Neuronal stem cell (in vitro differentiated cells): ENCODE measurements around the gene GGA1.
A peak's percentile ranks its signal among the peaks of the same experiment; 100 is the strongest.

ENCODE experiments used
- DNase-seq: peaks from one replicate; pipeline ENCODE4 v3.0.0-alpha.2; 2013; ENCODE audit warnings: low spot score
- H2AFZ ChIP-seq: one replicate; pipeline ENCODE4 v1.6.1; 2013; ENCODE audit warnings: mild to moderate bottlenecking, low read length, inconsistent platforms
- H2AK5ac ChIP-seq: 2 replicates; pipeline ENCODE4 v1.6.1; 2013; ENCODE audit warnings: low read depth, mild to moderate bottlenecking, inconsistent platforms, low read length, moderate library complexity, mixed read lengths
- H2BK120ac ChIP-seq: 2 replicates; pipeline ENCODE4 v1.6.1; 2013; ENCODE audit warnings: low read depth, mild to moderate bottlenecking, inconsistent platforms, low read length, moderate library complexity, mixed read lengths
- H2BK12ac ChIP-seq: one replicate; pipeline ENCODE4 v1.6.1; 2013; ENCODE audit warnings: low read length, inconsistent platforms
- H2BK15ac ChIP-seq: 2 replicates; pipeline ENCODE4 v1.6.1; 2013; ENCODE audit warnings: mild to moderate bottlenecking, low read length, inconsistent platforms, mixed read lengths
- H2BK5ac ChIP-seq: one replicate; pipeline ENCODE4 v1.6.1; 2013; ENCODE audit warnings: inconsistent platforms, mild to moderate bottlenecking, low read length, moderate library complexity
- H3K14ac ChIP-seq: one replicate; pipeline ENCODE4 v1.6.1; 2013; ENCODE audit warnings: low read length, inconsistent platforms
- H3K18ac ChIP-seq: 2 replicates; pipeline ENCODE4 v1.6.1; 2013; ENCODE audit warnings: low read length, inconsistent platforms
- H3K23ac ChIP-seq: 2 replicates; pipeline ENCODE4 v1.6.1; 2013; ENCODE audit warnings: low read depth, mild to moderate bottlenecking, mixed read lengths, low read length, inconsistent platforms; ENCODE audit not compliant: poor library complexity
- H3K27ac ChIP-seq: replicated peaks from 3 replicates; pipeline ENCODE4 v1.5.1; 2013; ENCODE audit warnings: low read length, inconsistent platforms
- H3K27me3 ChIP-seq, 3 experiments: 2 replicates each; pipeline ENCODE4 v1.6.1; 2013; ENCODE audit warnings: low read length in 3 of 3, mild to moderate bottlenecking in 2 of 3, inconsistent platforms in 1 of 3, low read depth in 1 of 3, mixed read lengths in 1 of 3, moderate library complexity in 1 of 3; ENCODE audit not compliant: control insufficient read depth in 3 of 3, insufficient read depth in 3 of 3
- H3K36me3 ChIP-seq, 2 donors: replicated peaks in 1 of 2; 2 replicates each; pipeline ENCODE4 v1.6.1; 2013; ENCODE audit warnings: low read length in 2 of 2; ENCODE audit not compliant: control insufficient read depth in 2 of 2, insufficient read depth in 2 of 2
- H3K4ac ChIP-seq: 2 replicates; pipeline ENCODE4 v1.6.1; 2013; ENCODE audit warnings: inconsistent platforms, mild to moderate bottlenecking, low read length, moderate library complexity
- H3K4me1 ChIP-seq, 2 donors: 1 replicate in 1 of 2; 2 replicates in 1 of 2; pipeline ENCODE4 v1.6.1; 2013; ENCODE audit warnings: low read length in 2 of 2, low read depth in 1 of 2; ENCODE audit not compliant: control insufficient read depth in 2 of 2, insufficient read depth in 1 of 2
- H3K4me2 ChIP-seq: one replicate; pipeline ENCODE4 v1.6.1; 2013; ENCODE audit warnings: mild to moderate bottlenecking, low read length, inconsistent platforms; ENCODE audit not compliant: insufficient read depth, poor library complexity, severe bottlenecking
- H3K4me3 ChIP-seq, 2 donors: 2 replicates each; pipeline ENCODE4 v1.5.1; 2013; ENCODE audit warnings: low read length in 2 of 2, mild to moderate bottlenecking in 2 of 2, inconsistent platforms in 1 of 2, moderate library complexity in 1 of 2
- H3K79me1 ChIP-seq: one replicate; pipeline ENCODE4 v1.6.1; 2013; ENCODE audit warnings: low read depth, mild to moderate bottlenecking, inconsistent platforms, low read length, moderate library complexity
- H3K9ac ChIP-seq: one replicate; pipeline ENCODE4 v1.6.1; 2013; ENCODE audit warnings: mild to moderate bottlenecking, low read depth, low read length, inconsistent platforms; ENCODE audit not compliant: poor library complexity
- H3K9me3 ChIP-seq, 2 donors: replicated peaks in 1 of 2; 2 replicates each; pipeline versions ENCODE3 to v1.6.1; 2013; ENCODE audit warnings: low read length in 2 of 2, mild to moderate bottlenecking in 2 of 2, inconsistent platforms in 1 of 2, low read depth in 1 of 2, mixed read lengths in 1 of 2, moderate library complexity in 1 of 2; ENCODE audit not compliant: control insufficient read depth in 2 of 2, insufficient read depth in 1 of 2
- H4K8ac ChIP-seq: one replicate; pipeline ENCODE4 v1.6.1; 2013; ENCODE audit warnings: low read depth, mild to moderate bottlenecking, inconsistent platforms, low read length, moderate library complexity
- H4K91ac ChIP-seq: one replicate; pipeline ENCODE4 v1.6.1; 2013; ENCODE audit warnings: low read length, low read depth, mild to moderate bottlenecking, inconsistent platforms; ENCODE audit not compliant: poor library complexity
- WGBS, 2 donors: extraction: QIAGEN DNeasy Blood & Tissue Kit; methylation state at CpG; one replicate each; pipeline ENCODE4 v1.1.7; 2013; ENCODE audit warnings: missing lambda C conversion rate in 2 of 2, mixed read lengths in 1 of 2; ENCODE audit not compliant: insufficient read length in 2 of 2, insufficient replicate concordance in 1 of 2; ENCODE audit errors: extremely low coverage in 2 of 2; 5-methylcytosine and 5-hydroxymethylcytosine counted together

The GGA1 gene

DNA sequence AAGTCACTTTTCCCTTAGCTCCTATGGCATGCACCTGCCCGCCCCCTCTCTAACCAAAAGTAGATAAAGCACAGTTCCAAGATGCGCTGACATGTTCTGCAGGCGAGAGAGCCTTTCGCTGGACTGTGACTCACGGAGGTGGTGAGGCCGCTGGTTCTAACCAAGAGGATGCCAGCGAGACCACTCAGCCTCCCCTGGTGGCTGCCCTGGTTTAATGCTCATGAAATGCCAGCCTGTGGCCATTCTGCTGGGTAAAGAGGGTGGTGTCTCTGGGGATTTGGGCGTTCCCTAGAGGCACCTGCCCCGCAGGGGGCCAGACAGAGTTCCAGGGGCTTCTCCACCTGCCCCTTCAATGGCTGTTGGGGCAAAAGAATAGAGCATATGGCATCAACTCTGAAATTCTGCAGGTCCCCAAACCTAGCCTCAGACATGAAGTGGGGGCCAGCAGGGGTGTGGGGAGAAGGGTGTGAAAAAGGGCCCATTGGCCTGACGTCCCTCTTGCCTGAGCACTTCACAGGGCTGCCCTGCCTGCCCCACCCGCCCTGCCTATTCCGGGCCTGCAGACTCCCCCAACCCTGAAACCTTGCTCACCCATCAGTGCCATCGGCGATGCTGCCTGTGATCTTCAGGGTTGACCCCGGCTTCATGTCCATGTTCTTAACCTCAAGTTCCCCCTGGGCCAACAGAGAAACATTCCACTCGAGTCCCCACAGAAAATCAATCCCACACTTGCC lies 37.2 kb upstream of the GGA1 start:
- DNase-seq = no peak
- H3K9me3 ChIP-seq = peaks cover 0 to 2% of the 10 kb centered on the region in 2 donors

GRCh38 chr22:37571992-37572373 lies 36.7 kb upstream of the GGA1 start:
- Histone ChIP-seq H4K8ac (no peak overlapping the region), H3K14ac (no peak overlapping the region), H3K23ac (no peak overlapping the region), H2BK5ac (no peak overlapping the region), H3K27ac (no peak overlapping the region), H2BK15ac (no peak overlapping the region), H3K4me3 (no peak overlapping the region), H2BK120ac (no peak overlapping the region), H3K18ac (no peak overlapping the region), H3K27me3 (no peaks in the 10 kb centered on the region), H3K4ac (no peak overlapping the region), H2AK5ac (no peak overlapping the region), H3K9me3 (peaks cover 0 to 2% of the 10 kb centered on the region in 2 donors), H3K4me2 (no peak overlapping the region), H2AFZ (no peak overlapping the region), H3K9ac (no peak overlapping the region), H3K79me1 (peaks cover 2% of the 10 kb centered on the region), H2BK12ac (no peak overlapping the region), H3K36me3 (peaks cover 2 to 24% of the 10 kb centered on the region in 2 donors), H3K4me1 (peaks cover 0 to 1% of the 10 kb centered on the region in 2 donors), H4K91ac (no peak overlapping the region)
- WGBS, 2 donors = no CpG with 5 or more reads among the region's 8 CpGs
- DNase-seq = no peak

More for the DNA sequence above, 37.2 kb upstream of the GGA1 start:
- Histone ChIP-seq H3K27me3 (no peaks in the 10 kb centered on the region), H3K4ac (no peak overlapping the region), H2AFZ (no peak overlapping the region), H2BK5ac (no peak overlapping the region), H3K18ac (no peak overlapping the region), H2BK15ac (no peak overlapping the region), H3K23ac (no peak overlapping the region), H3K9ac (no peak overlapping the region), H3K4me1 (peaks cover 0 to 1% of the 10 kb centered on the region in 2 donors), H2AK5ac (no peak overlapping the region), H3K4me2 (no peak overlapping the region), H3K4me3 (no peak overlapping the region), H4K91ac (no peak overlapping the region), H3K36me3 (peaks cover 5 to 30% of the 10 kb centered on the region in 2 donors), H2BK120ac (no peak overlapping the region), H3K27ac (no peak overlapping the region), H4K8ac (no peak overlapping the region), H2BK12ac (no peak overlapping the region), H3K79me1 (peaks cover 2% of the 10 kb centered on the region), H3K14ac (no peak overlapping the region)
- no CpG with 5 or more reads among the region's 16 CpGs for WGBS, 2 donors

GRCh38 chr22:37575490-37576003 lies 33.1 kb upstream of the GGA1 start:
- H3K4me2 ChIP-seq = no peak overlapping the region
- no peak overlapping the region for H3K4me3 ChIP-seq
- H3K27me3 ChIP-seq = no peaks in the 10 kb centered on the region
- H3K14ac ChIP-seq = no peak overlapping the region
- H3K79me1 ChIP-seq = no peaks in the 10 kb centered on the region
- H2AFZ ChIP-seq = no peak overlapping the region
- H3K9ac ChIP-seq = no peak overlapping the region
- H2BK12ac ChIP-seq = no peak overlapping the region
- no peak overlapping the region for H3K4ac ChIP-seq
- H3K18ac ChIP-seq = peak overlapping the region; percentile 48
- H2BK5ac ChIP-seq = no peak overlapping the region
- no peak overlapping the region for H2BK15ac ChIP-seq
- H2BK120ac ChIP-seq = no peak overlapping the region
- WGBS, 2 donors = no CpG with 5 or more reads among the region's 10 CpGs
- no peak overlapping the region for H4K91ac ChIP-seq
- H3K4me1 ChIP-seq = no peaks in the 10 kb centered on the region
- H4K8ac ChIP-seq = no peak overlapping the region
- no peak overlapping the region for H3K23ac ChIP-seq
- peaks cover 0 to 2% of the 10 kb centered on the region in 2 donors for H3K9me3 ChIP-seq
- H2AK5ac ChIP-seq = no peak overlapping the region
- no peak overlapping the region for H3K27ac ChIP-seq
- H3K36me3 ChIP-seq = no peaks in the 10 kb centered on the region
- DNase-seq = no peak

GRCh38 chr22:37578002-37578401 lies 30.6 kb upstream of the GGA1 start:
- H2AK5ac ChIP-seq = no peak overlapping the region
- H4K91ac ChIP-seq = no peak overlapping the region
- no peak overlapping the region for H3K4me3 ChIP-seq
- H3K4me1 ChIP-seq = no peaks in the 10 kb centered on the region
- H3K9ac ChIP-seq = no peak overlapping the region
- WGBS, 2 donors = no CpG with 5 or more reads among the region's 5 CpGs
- no peak overlapping the region for H3K23ac ChIP-seq
- H3K4me2 ChIP-seq = no peak overlapping the region
- no peak overlapping the region for H2BK15ac ChIP-seq
- H3K79me1 ChIP-seq = no peaks in the 10 kb centered on the region
- H2BK5ac ChIP-seq = no peak overlapping the region
- H4K8ac ChIP-seq = no peak overlapping the region
- no peak overlapping the region for H2BK12ac ChIP-seq
- H3K14ac ChIP-seq = no peak overlapping the region
- no peak overlapping the region for H3K18ac ChIP-seq
- no peak overlapping the region for H2BK120ac ChIP-seq
- H2AFZ ChIP-seq = no peak overlapping the region
- H3K9me3 ChIP-seq = peaks cover 0 to 2% of the 10 kb centered on the region in 2 donors
- H3K27ac ChIP-seq = no peak overlapping the region
- DNase-seq = no peak
- peaks cover 0 to 15% (median 0%) of the 10 kb centered on the region in 3 experiments for H3K27me3 ChIP-seq
- no peak overlapping the region for H3K4ac ChIP-seq
- H3K36me3 ChIP-seq = no peaks in the 10 kb centered on the region
